Measurements from ENCODE around the gene NPAS2.

The NPAS2 gene

GRCh38 chr2:100919316-100919715, 99.4 kb downstream of the NPAS2 start:
- DNase-seq: no peak

- DNase-seq: no peak
Measured at GRCh38 chr2:100921685-100922161, 101.8 kb downstream of the NPAS2 start.

- DNase-seq: no peak
Measured at GRCh38 chr2:100923461-100924060, 103.6 kb downstream of the NPAS2 start.

- no peak for DNase-seq
Measured at GRCh38 chr2:100924122-100924519, 104.2 kb downstream of the NPAS2 start.

- DNase-seq: no peak
Measured at GRCh38 chr2:100924520-100925451, 104.8 kb downstream of the NPAS2 start.

GRCh38 chr2:100928235-100928634, 108.3 kb downstream of the NPAS2 start:
- DNase-seq: no peak

GRCh38 chr2:100929147-100929546, 109.2 kb downstream of the NPAS2 start:
- DNase-seq: no peak

- no peak for DNase-seq
Measured at GRCh38 chr2:100934504-100935371, 114.8 kb downstream of the NPAS2 start.

GRCh38 chr2:100935372-100935752, 115.4 kb downstream of the NPAS2 start:
- DNase-seq: no peak

GRCh38 chr2:100936070-100936741, 116.3 kb downstream of the NPAS2 start:
- no peak for DNase-seq

- no peak for DNase-seq
Measured at GRCh38 chr2:100936972-100937542, 117.1 kb downstream of the NPAS2 start.

- no peak for DNase-seq
Measured at GRCh38 chr2:100938031-100939026, 118.4 kb downstream of the NPAS2 start.

GRCh38 chr2:100939445-100939844, 119.5 kb downstream of the NPAS2 start:
- DNase-seq: no peak

GRCh38 chr2:100940240-100940639, 120.3 kb downstream of the NPAS2 start:
- no peak for DNase-seq

- no peak for DNase-seq
Measured at GRCh38 chr2:100940766-100941645, 121.1 kb downstream of the NPAS2 start.

- no peak for DNase-seq
Measured at GRCh38 chr2:100941646-100942240, 121.8 kb downstream of the NPAS2 start.

- no peak for DNase-seq
Measured at GRCh38 chr2:100944617-100945432, 124.9 kb downstream of the NPAS2 start.

GRCh38 chr2:100945433-100945740, 125.4 kb downstream of the NPAS2 start:
- DNase-seq: no peak
